ENCODE data around the gene TOMM20. TPM values are rescaled to one million over a fixed set of nuclear protein-coding genes. Genes with fewer than 3 reads are reported as not detected.

Gene TOMM20
- total and polyA plus RNA-seq, 2 of the 8 experiments (the other 6 are each of a cell fraction or from before 2014, with no cell fraction given), result 71.4 to 168 TPM

DNA sequence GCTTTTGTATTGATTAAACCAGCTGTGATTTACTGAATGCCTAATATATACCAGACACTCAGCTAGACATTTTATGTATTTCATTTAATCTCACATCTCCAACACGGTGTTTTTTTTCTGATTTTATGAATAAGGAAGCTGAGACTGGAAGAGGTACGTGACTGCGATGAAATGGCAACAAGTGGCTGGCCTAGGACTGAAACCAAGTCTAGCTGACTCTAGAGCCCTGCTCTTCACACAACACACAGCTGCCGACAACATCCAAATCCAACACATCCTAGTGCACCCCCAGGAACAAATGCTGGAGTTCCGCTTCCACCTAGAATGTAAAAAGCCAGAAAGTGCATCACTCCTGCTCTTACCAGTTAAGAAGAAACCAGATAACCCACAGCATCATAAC, 10.7 kb upstream of the TOMM20 start (continued):
- no peak for TF ChIP-seq SIX5 (IDR thresholded peaks at IDR 0.05; ENCODE audit: low read depth, low read length)
- TF ChIP-seq KDM4A (IDR thresholded peaks at IDR 0.05; ENCODE audit: low read depth, low read length, severe bottlenecking), result no peak
- TF ChIP-seq JUN (IDR thresholded peaks at IDR 0.05; ENCODE audit: low read depth, low read length), result no peak
- TF ChIP-seq RFX5 (IDR thresholded peaks at IDR 0.05; ENCODE audit: borderline replicate concordance, low read depth, low read length), result no peak
- no peak for TF ChIP-seq GTF2F1 (IDR thresholded peaks at IDR 0.05; ENCODE audit: borderline replicate concordance, low read depth, low read length)
- TF ChIP-seq CTBP2 (IDR thresholded peaks at IDR 0.05; ENCODE audit: borderline replicate concordance, insufficient read depth, insufficient read length, low read length), result no peak

All from H1 (cell line).